Retinal pigment epithelial cell (primary cell): ENCODE measurements around the gene ABCA13.

ENCODE experiments used
- DNase-seq: peaks from one replicate; pipeline ENCODE4 v3.0.0-alpha.2; 2010; ENCODE audit warnings: low read depth
- H3K4me3 ChIP-seq: 2 replicates; pipeline ENCODE4 v1.5.1; 2011; ENCODE audit warnings: mild to moderate bottlenecking, low read length, control low read depth, moderate library complexity
- TF ChIP-seq, protein P1 (sequence below): conservative IDR thresholded peaks from 2 replicates; pipeline ENCODE4 v1.5.1; 2011; ENCODE audit warnings: low read depth, low read length, control low read depth, inconsistent platforms

ABCA13 gene

DNA sequence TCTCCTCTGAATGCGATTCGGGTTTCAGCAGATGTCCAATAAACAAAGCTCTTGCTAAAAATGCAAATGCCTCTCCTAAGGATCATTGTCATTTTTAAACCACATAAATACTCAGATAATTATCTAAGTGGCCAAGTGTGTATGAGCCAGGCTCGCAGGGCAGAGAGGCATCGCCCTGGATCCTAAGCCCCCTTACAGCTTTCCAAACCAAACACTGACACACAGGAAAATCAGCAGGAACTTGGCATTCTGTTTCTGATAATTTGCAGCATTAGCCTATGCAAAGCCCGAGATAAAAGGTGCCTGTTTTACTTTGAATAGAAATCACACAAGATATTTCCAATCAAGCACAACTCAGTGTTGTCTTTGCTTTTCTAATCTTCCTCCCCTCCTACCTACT is 134.4 kb downstream of the ABCA13 start:
- no peak overlapping the region for H3K4me3 ChIP-seq
- no peak for DNase-seq
- TF ChIP-seq, protein P1, sequence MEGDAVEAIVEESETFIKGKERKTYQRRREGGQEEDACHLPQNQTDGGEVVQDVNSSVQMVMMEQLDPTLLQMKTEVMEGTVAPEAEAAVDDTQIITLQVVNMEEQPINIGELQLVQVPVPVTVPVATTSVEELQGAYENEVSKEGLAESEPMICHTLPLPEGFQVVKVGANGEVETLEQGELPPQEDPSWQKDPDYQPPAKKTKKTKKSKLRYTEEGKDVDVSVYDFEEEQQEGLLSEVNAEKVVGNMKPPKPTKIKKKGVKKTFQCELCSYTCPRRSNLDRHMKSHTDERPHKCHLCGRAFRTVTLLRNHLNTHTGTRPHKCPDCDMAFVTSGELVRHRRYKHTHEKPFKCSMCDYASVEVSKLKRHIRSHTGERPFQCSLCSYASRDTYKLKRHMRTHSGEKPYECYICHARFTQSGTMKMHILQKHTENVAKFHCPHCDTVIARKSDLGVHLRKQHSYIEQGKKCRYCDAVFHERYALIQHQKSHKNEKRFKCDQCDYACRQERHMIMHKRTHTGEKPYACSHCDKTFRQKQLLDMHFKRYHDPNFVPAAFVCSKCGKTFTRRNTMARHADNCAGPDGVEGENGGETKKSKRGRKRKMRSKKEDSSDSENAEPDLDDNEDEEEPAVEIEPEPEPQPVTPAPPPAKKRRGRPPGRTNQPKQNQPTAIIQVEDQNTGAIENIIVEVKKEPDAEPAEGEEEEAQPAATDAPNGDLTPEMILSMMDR = no peak

DNA sequence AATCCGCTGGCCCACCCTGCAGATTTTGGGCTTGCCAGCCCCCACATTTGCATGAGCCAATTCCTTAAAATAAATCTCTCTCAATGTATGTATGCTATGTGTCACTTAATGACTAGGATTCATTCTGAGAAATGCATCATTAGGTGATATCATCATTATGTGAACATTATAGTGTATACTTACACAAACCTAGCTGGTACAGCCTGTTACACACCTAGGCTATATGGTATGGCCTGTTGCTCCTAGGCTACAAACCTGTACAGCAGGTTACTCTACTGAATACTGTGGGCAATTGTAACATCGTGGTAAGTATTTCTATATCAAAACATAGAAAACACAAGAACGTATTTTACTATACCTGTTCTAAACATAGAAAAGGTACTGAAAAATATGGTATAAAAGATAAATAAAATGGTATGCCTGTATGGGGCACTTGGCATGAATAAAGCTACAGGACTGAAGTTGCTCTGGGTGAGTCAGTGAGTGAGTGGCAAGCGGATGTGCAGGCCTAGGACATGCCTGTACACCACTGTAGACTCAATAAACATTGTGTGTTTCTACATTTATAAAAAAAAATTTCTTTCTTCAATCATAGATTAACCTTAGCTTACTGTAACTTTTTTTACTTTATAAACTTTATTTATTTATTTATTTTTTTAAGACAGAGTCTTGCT is 135.9 kb downstream of the ABCA13 start:
- DNase-seq = no peak
- no peak overlapping the region for H3K4me3 ChIP-seq
- TF ChIP-seq, protein P1 = no peak

DNA sequence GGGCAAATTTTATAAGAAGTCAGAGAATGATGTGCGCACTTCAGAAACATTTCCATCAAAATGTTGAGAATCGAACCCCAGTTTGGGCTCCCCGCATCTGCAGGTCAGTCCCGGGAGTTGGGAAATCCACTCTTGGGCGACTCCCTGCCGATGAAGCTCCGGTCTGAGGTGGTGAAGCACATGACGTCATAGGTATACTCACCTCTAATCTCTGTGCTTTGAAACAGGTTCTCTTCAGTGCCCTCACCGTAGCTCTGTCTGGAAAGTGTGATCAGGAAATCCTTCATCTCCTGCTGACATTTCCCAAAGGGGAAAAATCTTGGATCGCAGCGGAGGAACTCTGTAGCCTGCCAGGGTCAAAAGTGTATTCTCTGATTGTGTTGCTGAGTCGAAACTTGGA is 138.5 kb downstream of the ABCA13 start:
- no peak overlapping the region for H3K4me3 ChIP-seq
- no peak for DNase-seq
- TF ChIP-seq, protein P1 = no peak

DNA sequence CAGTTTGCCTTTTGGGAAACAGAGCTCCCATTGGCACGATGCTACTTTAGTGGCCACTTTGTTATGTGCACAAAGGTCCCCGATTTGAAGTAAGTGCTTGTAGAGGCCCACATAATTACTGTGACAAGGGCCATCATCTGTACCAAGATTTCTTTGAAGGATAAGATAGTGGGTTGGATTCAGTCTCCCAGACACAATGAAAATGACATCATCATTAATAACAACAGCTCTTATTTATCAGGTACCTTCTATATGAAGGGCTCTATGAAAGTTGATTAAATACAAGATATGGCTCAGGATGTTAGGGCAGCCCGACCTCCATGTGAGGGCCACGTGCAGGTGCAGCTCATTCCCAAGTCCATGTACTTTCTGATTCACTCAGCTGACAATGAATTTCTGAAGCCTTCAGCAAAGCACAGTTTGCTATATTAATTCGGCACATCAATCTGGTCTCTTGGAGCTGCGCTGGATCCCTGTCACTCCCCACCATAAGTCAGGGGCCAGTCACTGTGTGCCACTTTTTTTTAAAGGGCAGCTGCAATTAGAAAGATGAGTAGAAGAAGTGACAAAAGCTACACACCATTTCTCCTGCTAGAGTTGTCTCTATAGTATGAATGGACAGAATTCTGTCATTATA is 140.3 kb downstream of the ABCA13 start:
- H3K4me3 ChIP-seq = no peak overlapping the region
- TF ChIP-seq, protein P1 = no peak
- no peak for DNase-seq

DNA sequence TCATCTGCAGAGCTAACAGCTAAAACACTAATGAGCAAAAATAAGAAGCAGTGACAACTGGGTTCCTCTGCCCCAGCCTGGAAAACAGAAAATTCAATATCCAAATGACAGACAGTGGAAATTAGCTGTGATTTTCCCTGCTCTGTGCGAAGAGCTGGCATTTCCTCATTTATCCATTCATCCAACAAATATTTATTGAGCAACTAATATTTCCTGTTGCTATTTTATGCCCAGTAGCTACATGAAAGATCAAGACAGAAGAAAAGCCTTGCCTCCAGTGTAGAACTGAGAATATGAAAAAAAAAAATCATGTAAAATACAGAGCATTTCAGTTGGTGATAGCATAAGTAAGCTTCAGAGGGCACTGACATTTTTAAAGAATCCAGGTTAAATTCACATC is 140.9 kb downstream of the ABCA13 start:
- DNase-seq = no peak
- TF ChIP-seq, protein P1 = no peak
- no peak overlapping the region for H3K4me3 ChIP-seq

DNA sequence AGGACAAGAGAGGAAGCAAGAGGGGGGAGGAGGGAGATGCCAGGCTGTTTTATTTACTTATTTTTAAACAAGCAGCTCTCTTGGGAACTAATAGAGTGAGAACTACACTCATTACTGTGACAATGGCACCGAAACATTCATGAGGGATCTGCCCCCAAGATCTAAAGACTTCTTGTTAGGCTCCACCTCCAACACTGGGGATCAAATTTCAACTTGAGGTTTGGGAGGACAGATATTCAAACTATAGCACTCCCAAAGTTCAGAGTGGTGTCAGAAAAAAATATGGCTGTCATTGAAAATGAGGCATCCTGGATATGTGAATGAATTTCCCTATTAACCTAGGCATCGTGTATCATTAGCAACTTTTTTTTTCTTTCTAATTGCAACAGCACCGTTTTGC is 145.5 kb downstream of the ABCA13 start:
- no peak for DNase-seq
- TF ChIP-seq, protein P1 = no peak

DNA sequence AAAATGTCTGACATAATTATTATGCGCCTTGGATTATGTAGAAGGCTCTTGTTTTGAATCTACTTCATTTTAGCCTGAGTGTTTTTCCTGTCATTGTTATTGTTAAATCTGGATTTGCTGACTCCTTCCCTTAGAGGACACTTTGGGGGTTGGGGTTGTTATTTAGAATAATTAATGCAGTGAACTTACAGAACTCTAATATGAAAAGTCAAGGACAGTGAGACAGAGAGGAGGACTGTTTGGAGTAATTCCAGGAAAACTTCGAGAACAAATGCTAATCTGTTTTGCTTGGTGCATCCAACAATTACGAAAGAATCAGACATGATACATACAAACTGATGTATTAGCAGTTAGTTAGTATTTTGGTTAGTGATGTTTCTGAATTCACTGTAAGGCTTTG is 146.1 kb downstream of the ABCA13 start:
- no peak for DNase-seq
- TF ChIP-seq, protein P1 = no peak
- no peak overlapping the region for H3K4me3 ChIP-seq

More for the DNA sequence above, 145.5 kb downstream of the ABCA13 start:
- H3K4me3 ChIP-seq = no peak overlapping the region
